Limb (tissue), 2 donors: ENCODE measurements around the gene TTC33.
"Not testable (repeated sequence)": the region's sequence is repeated elsewhere in the genome, so short reads cannot be mapped to it uniquely, and the experiment has no call there.

ENCODE experiments used
- DNase-seq, 2 donors: peaks; one replicate each; pipeline ENCODE4 v3.0.0-alpha.2; 2016; ENCODE audit errors: extremely low spot score in 2 of 2

TTC33 gene, protein sequence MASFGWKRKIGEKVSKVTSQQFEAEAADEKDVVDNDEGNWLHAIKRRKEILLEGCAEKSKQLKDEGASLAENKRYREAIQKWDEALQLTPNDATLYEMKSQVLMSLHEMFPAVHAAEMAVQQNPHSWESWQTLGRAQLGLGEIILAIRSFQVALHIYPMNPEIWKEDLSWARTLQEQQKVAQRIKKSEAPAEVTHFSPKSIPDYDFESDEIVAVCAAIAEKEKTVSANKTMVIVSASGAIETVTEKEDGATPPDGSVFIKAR

GRCh38 chr5:40755407-40756365 lies at the start of gene TTC33:
Gene TTC33 (minus strand): TSS chr5:40755961. CDS start chr5:40747018, 8,943 bp downstream.
- DNase-seq = peak; percentile 95 to 96

DNA sequence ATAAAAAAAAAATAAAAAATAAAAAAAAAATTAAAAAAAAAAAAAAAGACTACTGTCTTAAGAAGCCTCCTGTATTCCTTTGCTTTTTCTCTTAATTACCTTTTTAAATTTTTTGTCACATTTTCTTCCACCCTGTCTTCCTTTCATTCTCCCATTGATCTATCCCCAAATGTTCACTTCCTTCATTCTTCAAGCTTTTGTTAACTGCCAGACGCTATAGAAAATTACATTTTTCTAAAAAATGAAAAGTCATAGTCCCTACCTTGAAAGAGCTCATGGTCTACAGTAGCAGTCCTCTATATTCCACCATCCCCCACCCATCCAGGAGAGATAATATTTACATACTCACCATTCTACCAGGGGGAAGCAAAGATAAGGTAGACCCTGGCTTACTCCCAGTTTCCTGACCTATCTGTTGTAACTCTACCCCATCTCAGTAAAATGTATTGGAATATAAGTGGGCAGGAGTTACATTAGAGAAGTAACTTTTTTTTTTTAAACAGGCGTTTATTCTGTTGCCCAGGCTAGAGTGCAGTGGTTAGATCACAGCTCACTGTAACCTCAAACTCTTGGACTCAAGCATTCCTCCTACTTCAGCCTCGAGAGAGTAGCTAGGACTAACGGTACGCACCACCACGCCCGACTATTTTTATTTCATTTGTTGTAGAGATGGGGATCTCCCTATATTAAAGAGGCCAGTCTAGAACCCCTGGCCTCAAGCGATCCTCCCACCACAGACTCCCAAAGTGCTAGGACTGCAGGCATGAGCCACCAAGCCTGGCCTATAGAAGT lies 46.2 kb upstream of the TTC33 start:
- DNase-seq = no peak

- DNase-seq = no peak
Measured at GRCh38 chr5:40799258-40799657, 43.5 kb upstream of the TTC33 start.

GRCh38 chr5:40798801-40799210 lies 43.0 kb upstream of the TTC33 start:
- DNase-seq = no peak

- DNase-seq = peak; percentile 92 to 97
Measured at GRCh38 chr5:40798012-40798800, 42.4 kb upstream of the TTC33 start, which contains the start of gene PRKAA1. Gene PRKAA1 (minus strand): TSS chr5:40798374. CDS start chr5:40798189, 185 bp downstream.

GRCh38 chr5:40797273-40798011 lies 41.7 kb upstream of the TTC33 start:
- DNase-seq = peak; percentile 39 to 81

DNA sequence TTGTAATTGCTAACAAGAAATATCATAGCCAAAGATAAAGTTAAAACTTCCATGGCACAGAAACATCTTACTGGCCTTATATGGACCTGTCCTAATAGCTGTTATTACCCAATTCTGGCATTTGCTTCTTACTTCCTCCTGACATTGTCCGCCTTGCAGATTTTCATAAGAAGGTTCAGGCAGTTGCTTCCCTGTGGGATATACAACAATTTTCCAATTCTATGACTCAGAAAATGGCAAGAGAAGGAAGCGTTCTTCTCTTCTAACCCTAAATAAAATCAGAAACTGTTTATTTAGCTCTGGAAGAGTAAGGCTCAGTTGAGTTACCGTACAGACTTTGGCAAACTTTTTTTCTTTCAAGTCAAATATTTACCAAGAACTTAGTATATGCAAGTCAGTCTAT lies 40.7 kb upstream of the TTC33 start:
- DNase-seq = no peak

- DNase-seq = not testable (repeated sequence)
Measured at GRCh38 chr5:40794877-40795276, 39.1 kb upstream of the TTC33 start.

- DNase-seq = not testable (repeated sequence)
Measured at GRCh38 chr5:40794340-40794739, 38.6 kb upstream of the TTC33 start.

DNA sequence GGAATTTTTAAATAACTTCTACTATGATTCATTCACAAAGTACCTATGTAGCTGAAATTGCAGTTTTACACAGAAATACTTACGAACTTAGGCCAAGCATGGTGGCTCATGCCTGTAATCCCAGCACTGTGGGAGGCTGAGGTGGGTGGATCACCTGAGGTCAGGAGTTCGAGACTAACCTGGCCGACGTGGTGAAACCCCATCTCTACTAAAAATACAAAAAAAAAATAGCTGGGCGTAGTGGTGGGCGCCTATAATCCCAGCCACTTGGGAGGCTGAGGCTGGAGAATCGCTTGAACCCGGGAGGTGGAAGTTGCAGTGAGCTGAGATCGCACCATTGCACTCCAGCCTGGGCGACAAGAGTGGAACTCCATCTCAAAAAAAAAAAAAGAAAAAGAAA lies 36.9 kb upstream of the TTC33 start:
- not testable (repeated sequence) for DNase-seq

DNA sequence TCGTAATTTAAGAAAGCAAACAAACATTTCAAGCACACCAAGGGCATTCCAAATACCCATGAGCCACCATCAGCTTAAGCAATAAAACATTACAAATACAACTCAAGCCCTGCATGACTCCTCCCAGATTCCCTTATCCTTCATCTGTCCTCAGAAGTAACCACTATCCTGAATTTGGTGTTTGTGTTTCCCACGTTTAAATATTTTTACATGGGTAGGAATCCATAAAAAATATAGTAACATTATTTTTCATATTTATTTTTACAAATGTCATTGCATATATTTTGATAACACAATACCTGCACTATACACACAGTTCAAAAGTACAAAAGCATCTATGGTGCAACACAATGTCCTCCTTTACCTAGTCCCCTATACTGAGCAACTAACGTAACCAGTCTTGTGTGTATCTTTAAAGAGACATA lies 36.0 kb upstream of the TTC33 start:
- DNase-seq = no peak

- no peak for DNase-seq
Measured at GRCh38 chr5:40790947-40791593, 35.3 kb upstream of the TTC33 start.

DNA sequence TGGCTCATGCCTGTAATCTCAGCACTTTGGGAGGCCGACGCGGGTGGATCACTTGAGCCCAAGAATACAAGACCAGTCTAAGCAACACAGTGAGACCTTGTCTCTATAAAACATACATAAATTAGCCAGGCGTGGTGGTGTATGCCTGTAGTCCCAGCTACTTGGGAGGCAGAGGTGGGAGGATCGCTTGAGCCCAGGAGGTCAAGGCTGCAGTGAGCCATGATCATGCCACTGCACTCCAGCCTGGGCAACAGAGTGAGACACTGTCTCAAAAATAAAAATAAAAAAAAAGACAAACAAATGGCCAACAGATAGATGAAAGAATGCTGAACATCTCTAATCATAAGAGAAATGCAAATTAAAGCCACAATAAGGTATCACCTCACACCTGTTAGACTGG lies 33.2 kb upstream of the TTC33 start:
- DNase-seq = not testable (repeated sequence)

DNA sequence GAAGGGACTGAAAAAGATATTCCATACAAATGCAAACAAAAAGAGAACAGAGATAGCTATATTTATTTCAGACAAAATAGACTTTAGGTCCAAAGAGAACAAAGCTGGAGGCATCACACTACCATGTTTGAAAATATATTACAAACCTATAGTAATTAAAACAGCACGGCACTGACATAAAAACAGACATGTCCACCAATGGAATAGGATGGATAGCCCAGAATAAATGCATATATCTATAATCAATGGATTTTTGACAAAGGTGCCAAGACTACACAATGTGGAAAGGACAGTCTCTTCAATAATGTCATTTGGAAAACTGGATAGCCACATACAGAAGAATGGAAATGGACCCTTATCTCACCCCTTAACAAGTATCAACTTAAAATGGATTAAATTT lies 32.2 kb upstream of the TTC33 start:
- no peak for DNase-seq

DNA sequence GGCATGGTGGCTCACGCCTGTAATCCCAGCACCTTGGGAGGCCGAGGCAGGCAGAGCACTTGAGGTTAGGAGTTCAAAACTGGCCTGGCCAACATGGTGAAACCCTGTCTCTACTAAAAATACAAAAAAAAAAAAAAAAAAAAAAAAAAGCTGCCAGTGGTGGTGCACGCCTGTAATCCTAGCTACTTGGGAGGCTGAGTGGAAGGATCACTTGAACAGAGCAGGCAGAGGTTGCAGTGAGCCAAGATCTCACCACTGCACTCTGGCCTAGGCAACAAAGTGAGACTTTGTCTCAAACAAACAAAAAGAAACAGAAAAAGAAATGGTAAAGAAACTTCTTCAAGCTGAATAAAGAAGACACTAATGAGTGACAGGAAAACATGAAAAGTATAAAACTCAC lies 30.9 kb upstream of the TTC33 start:
- not testable (repeated sequence) for DNase-seq

DNA sequence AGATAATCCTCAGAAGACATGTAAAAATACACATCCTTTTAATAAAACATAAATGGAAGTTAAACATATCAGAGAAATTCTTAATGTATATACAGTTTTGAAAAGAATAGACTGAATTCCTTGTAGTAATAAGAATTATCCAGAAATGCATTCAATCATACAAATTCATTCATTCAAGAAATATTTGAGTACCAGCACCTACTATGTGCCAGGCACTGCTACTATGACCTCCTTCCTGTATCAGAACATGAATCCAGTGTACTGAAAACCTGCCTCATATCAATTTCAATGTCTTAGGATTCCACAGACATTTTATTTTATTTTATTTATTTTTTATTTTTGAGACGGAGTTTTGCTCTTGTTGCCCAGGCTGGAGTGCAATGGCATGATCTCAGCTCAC lies 29.2 kb upstream of the TTC33 start:
- DNase-seq = no peak

GRCh38 chr5:40784027-40784653 lies 28.4 kb upstream of the TTC33 start:
- DNase-seq = no peak

DNA sequence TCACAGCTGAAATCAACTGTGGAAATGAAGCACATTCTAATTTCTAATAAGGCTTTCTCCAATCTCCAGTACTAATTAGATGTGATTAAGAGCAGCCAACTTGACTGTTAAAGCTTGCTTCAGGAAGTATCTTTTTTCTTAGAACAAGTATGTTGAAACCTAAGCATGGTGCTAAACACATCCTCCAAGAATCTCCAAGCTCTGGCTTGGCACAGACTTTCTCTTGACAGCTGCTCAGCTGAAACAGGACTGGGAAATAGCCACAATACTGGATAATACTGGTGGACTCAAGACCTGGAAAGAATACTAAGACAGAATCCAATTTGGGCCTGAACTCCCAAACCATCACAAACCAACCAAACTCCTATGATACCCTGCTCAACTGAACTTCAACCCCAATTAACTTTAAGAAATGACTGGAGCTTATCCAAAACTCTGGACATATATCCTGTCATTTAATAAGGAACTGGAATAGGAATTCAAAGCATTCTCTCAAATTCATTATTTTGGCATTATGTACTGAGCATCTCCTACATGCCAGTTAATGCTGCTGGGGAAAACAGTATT lies 26.2 kb upstream of the TTC33 start:
- DNase-seq = no peak

GRCh38 chr5:40780858-40781257 lies 25.1 kb upstream of the TTC33 start:
- DNase-seq = no peak
